GM23248 (cell line): Measurements from ENCODE around the gene EIF4G2. TPM values are rescaled to one million over a fixed set of nuclear protein-coding genes. Genes with fewer than 3 reads are reported as not detected.

Experiments
- DNase-seq: peaks from one replicate; pipeline ENCODE4 v3.0.0-alpha.2; 2015
- H2AFZ ChIP-seq: fragments of 200-600 bp; sonication (generic); 2 replicates; pipeline ENCODE4 v1.6.1; 2016; ENCODE audit warnings: antibody characterized with exemption
- H3F3A ChIP-seq: fragments of 200-600 bp; sonication (generic); 2 replicates; pipeline ENCODE4 v1.6.1; 2016; ENCODE audit warnings: mild to moderate bottlenecking, antibody characterized with exemption, mixed run types; ENCODE audit not compliant: insufficient read depth
- H3K27ac ChIP-seq: fragments of 200-600 bp; sonication (generic); 2 replicates; pipeline ENCODE4 v1.5.1; 2016; ENCODE audit warnings: mild to moderate bottlenecking
- H3K27me3 ChIP-seq: fragments of 200-600 bp; sonication (generic); replicated peaks from 2 replicates; pipeline ENCODE4 v1.6.1; 2016; ENCODE audit warnings: mild to moderate bottlenecking; ENCODE audit not compliant: insufficient read depth
- H3K36me3 ChIP-seq: fragments of 200-600 bp; sonication (generic); 2 replicates; pipeline ENCODE4 v1.6.1; 2016; ENCODE audit warnings: low read depth, mild to moderate bottlenecking
- H3K4me1 ChIP-seq: fragments of 200-600 bp; sonication (generic); 2 replicates; pipeline ENCODE4 v1.6.1; 2016; ENCODE audit warnings: mild to moderate bottlenecking; ENCODE audit not compliant: insufficient read depth
- H3K4me2 ChIP-seq: fragments of 200-600 bp; sonication (generic); one replicate; pipeline ENCODE4 v1.6.1; 2016; ENCODE audit warnings: mild to moderate bottlenecking; ENCODE audit not compliant: unreplicated experiment
- H3K4me3 ChIP-seq: fragments of 200-600 bp; sonication (generic); 2 replicates; pipeline ENCODE4 v1.5.1; 2016; ENCODE audit warnings: mild to moderate bottlenecking
- H3K79me2 ChIP-seq: fragments of 200-600 bp; sonication (generic); 2 replicates; pipeline ENCODE4 v1.6.1; 2016; ENCODE audit warnings: mild to moderate bottlenecking; ENCODE audit not compliant: insufficient read depth
- H3K9ac ChIP-seq: fragments of 200-600 bp; sonication (generic); 2 replicates; pipeline ENCODE4 v1.6.1; 2016; ENCODE audit warnings: mild to moderate bottlenecking
- H3K9me2 ChIP-seq: fragments of 200-600 bp; sonication (generic); 2 replicates; pipeline ENCODE4 v1.6.1; 2016; ENCODE audit warnings: mixed run types, mild to moderate bottlenecking, moderate library complexity; ENCODE audit not compliant: insufficient read depth
- H3K9me3 ChIP-seq: fragments of 200-600 bp; sonication (generic); one replicate; pipeline ENCODE4 v1.6.1; 2017; ENCODE audit warnings: low read depth
- H4K20me1 ChIP-seq: fragments of 200-600 bp; sonication (generic); 2 replicates; pipeline ENCODE4 v1.6.0; 2016; ENCODE audit not compliant: insufficient read depth
- EZH2 ChIP-seq: fragments of 200-600 bp; sonication (generic); IDR thresholded peaks from 2 replicates; pipeline ENCODE4 v1.6.1; 2018; ENCODE audit warnings: antibody characterized with exemption, mild to moderate bottlenecking; ENCODE audit not compliant: insufficient read depth, poor library complexity, severe bottlenecking
- EZH2phosphoT487 ChIP-seq: fragments of 200-600 bp; sonication (generic); IDR thresholded peaks from 2 replicates; pipeline ENCODE4 v1.6.1; 2018; ENCODE audit warnings: antibody characterized with exemption, moderate library complexity, mild to moderate bottlenecking, low read depth; ENCODE audit not compliant: insufficient read depth
- WGBS, 2 experiments: methylation state at CpG; one replicate each; pipeline ENCODE4 v1.1.6; 2015 to 2017; ENCODE audit warnings: low lambda C conversion rate in 2 of 2, low coverage in 1 of 2; ENCODE audit errors: missing lambda C conversion rate in 2 of 2; 5-methylcytosine and 5-hydroxymethylcytosine counted together
- in situ Hi-C: fragments of 300-500 bp; cut with MboI; formaldehyde crosslinking; loops from 2 replicates; pipeline ENCODE4 v1.15.0; 2020
- polyA plus RNA-seq: library from polyadenylated mRNA; unstranded; fragments of >200 nt; fragmentation: Nextera tagmentation; extraction: Ambion mirVana; gene quantifications from 2 replicates; pipeline ENCODE4 v1.2.1, GENCODE V29; 2016
- total RNA-seq: library from RNA; depleted of rRNA; stranded (reverse); fragments of >200 nt; shearing (Covaris generic); gene quantifications from 2 replicates; pipeline ENCODE4 v1.2.3, GENCODE V29; 2014

Gene EIF4G2
- total and polyA plus RNA-seq, 2 experiments from 2014 or later = 673 to 882 TPM

- H3F3A ChIP-seq = no peaks in the 10 kb centered on the region
- H3K4me1 ChIP-seq = no peaks in the 10 kb centered on the region
- no peaks in the 10 kb centered on the region for H3K9me3 ChIP-seq
- no peaks in the 10 kb centered on the region for H3K9me2 ChIP-seq
- no peak for DNase-seq
- no peaks in the 10 kb centered on the region for H4K20me1 ChIP-seq
- no peak overlapping the region for H2AFZ ChIP-seq
- no peaks in the 10 kb centered on the region for H3K79me2 ChIP-seq
- no peak overlapping the region for H3K4me3 ChIP-seq
- in situ Hi-C loops = no loop called here
- H3K27ac ChIP-seq = no peak overlapping the region
- H3K36me3 ChIP-seq = peaks cover 73% of the 10 kb centered on the region
- no peak overlapping the region for H3K9ac ChIP-seq
- H3K27me3 ChIP-seq = no peaks in the 10 kb centered on the region
- no peak overlapping the region for H3K4me2 ChIP-seq
- TF ChIP-seq EZH2phosphoT487 = no peak
- no peak for TF ChIP-seq EZH2
Measured at GRCh38 chr11:10762185-10762584, 46.5 kb downstream of the EIF4G2 start.

- Histone ChIP-seq H2AFZ (no peak overlapping the region), H3K27ac (no peak overlapping the region), H4K20me1 (no peaks in the 10 kb centered on the region), H3K27me3 (no peaks in the 10 kb centered on the region), H3K79me2 (peaks cover 1% of the 10 kb centered on the region; the same call in 1 of the 2 replicates), H3K4me1 (no peaks in the 10 kb centered on the region), H3K36me3 (peaks cover 73% of the 10 kb centered on the region), H3F3A (no peaks in the 10 kb centered on the region), H3K4me2 (no peak overlapping the region), H3K9ac (no peak overlapping the region), H3K9me3 (no peaks in the 10 kb centered on the region), H3K4me3 (no peak overlapping the region), H3K9me2 (no peaks in the 10 kb centered on the region)
- TF ChIP-seq EZH2phosphoT487 (no peak), EZH2 (no peak)
- in situ Hi-C loops = no loop called here
- no peak for DNase-seq
- 72 to 73% methylated on average over 6 of the region's 6 CpGs for WGBS, 2 experiments
Measured at GRCh38 chr11:10761085-10761698, 47.5 kb downstream of the EIF4G2 start.

GRCh38 chr11:10758957-10759356 is 49.8 kb downstream of the EIF4G2 start:
- Histone ChIP-seq H3K9me3 (no peaks in the 10 kb centered on the region), H3K36me3 (peaks cover 77% of the 10 kb centered on the region), H4K20me1 (no peaks in the 10 kb centered on the region), H3K9ac (no peak overlapping the region), H2AFZ (no peak overlapping the region), H3K27ac (no peak overlapping the region), H3K27me3 (no peaks in the 10 kb centered on the region), H3K4me3 (no peak overlapping the region), H3F3A (no peaks in the 10 kb centered on the region), H3K9me2 (no peaks in the 10 kb centered on the region), H3K4me1 (no peaks in the 10 kb centered on the region), H3K4me2 (no peak overlapping the region), H3K79me2 (peaks cover 22% of the 10 kb centered on the region)
- no peak for TF ChIP-seq EZH2
- no peak for TF ChIP-seq EZH2phosphoT487
- DNase-seq = peak; percentile 30
- in situ Hi-C loops = no loop called here
- WGBS, 2 experiments = 93 to 98% methylated on average over 1 of the region's 1 CpG

GRCh38 chr11:10752486-10752885 is 56.2 kb downstream of the EIF4G2 start:
- Histone ChIP-seq H4K20me1 (no peaks in the 10 kb centered on the region), H3K9me2 (no peaks in the 10 kb centered on the region), H3K79me2 (peaks cover 49% of the 10 kb centered on the region), H3F3A (peaks cover 4% of the 10 kb centered on the region; the same call in 1 of the 2 replicates), H3K4me2 (peak overlapping the region; percentile 89), H3K4me3 (peak overlapping the region; percentile 86), H3K36me3 (peaks cover 33% of the 10 kb centered on the region), H3K4me1 (peaks cover 12% of the 10 kb centered on the region), H3K9me3 (no peaks in the 10 kb centered on the region), H3K27me3 (no peaks in the 10 kb centered on the region), H2AFZ (no peak overlapping the region), H3K27ac (no peak overlapping the region), H3K9ac (peak overlapping the region; percentile 85)
- TF ChIP-seq EZH2phosphoT487 (no peak), EZH2 (no peak)
- in situ Hi-C loops = no loop called here
- WGBS, 2 experiments = 98% methylated on average over 7 of the region's 7 CpGs
- DNase-seq = no peak

- no peaks in the 10 kb centered on the region for H3K9me3 ChIP-seq
- no peak for TF ChIP-seq EZH2phosphoT487
- TF ChIP-seq EZH2 = no peak
- peaks cover 30% of the 10 kb centered on the region for H3K36me3 ChIP-seq
- H3K9ac ChIP-seq = peak overlapping the region; percentile 85
- WGBS, 2 experiments = 48% methylated on average over 2 of the region's 2 CpGs
- H3K4me3 ChIP-seq = peak overlapping the region; percentile 86
- peaks cover 4% of the 10 kb centered on the region; the same call in 1 of the 2 replicates for H3F3A ChIP-seq
- peak overlapping the region; percentile 89 for H3K4me2 ChIP-seq
- H3K27ac ChIP-seq = no peak overlapping the region
- H3K4me1 ChIP-seq = peaks cover 12% of the 10 kb centered on the region
- H3K9me2 ChIP-seq = no peaks in the 10 kb centered on the region
- no peaks in the 10 kb centered on the region for H4K20me1 ChIP-seq
- H2AFZ ChIP-seq = no peak overlapping the region
- in situ Hi-C loops = no loop called here
- H3K79me2 ChIP-seq = peaks cover 49% of the 10 kb centered on the region
- H3K27me3 ChIP-seq = no peaks in the 10 kb centered on the region
- no peak for DNase-seq
Measured at GRCh38 chr11:10752061-10752460, 56.7 kb downstream of the EIF4G2 start.
